NCI-H345 (cell line): ENCODE data around the gene MPV17L2.
"Not testable (repeated sequence)": the region's sequence is repeated elsewhere in the genome, so short reads cannot be mapped to it uniquely, and the experiment has no call there.

Experiments
- DNase-seq: peaks from one replicate; lab custom pipeline; 2025; lab: John Stamatoyannopoulos, UW

The MPV17L2 gene

GRCh38 chr19:18192673-18193387 lies at the start of gene MPV17L2:
TSS of gene MPV17L2 (plus strand) at chr19:18193218. CDS start at chr19:18193282, 64 bp downstream.
- peak; percentile 99 for DNase-seq

DNA sequence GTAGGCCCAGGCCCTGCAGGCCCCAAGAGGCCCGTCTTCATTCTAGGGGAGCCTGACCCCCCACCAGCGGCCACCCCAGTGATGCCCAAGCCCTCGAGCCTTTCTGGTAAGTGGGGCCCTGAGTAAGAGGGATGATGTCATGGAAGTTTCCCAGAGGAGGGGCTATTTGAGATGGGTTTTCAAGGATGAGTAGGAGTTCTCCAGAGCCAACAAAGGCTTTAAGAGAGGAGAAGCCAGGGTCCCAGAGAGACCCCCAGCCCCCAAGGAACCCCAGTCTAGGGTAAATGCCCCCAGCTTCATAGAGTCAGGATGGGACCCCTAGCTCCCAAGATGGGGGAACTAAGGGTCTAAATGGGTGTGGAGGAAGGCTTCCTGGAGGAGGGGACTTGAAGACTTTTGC lies 49.1 kb upstream of the MPV17L2 start:
- no peak for DNase-seq

DNA sequence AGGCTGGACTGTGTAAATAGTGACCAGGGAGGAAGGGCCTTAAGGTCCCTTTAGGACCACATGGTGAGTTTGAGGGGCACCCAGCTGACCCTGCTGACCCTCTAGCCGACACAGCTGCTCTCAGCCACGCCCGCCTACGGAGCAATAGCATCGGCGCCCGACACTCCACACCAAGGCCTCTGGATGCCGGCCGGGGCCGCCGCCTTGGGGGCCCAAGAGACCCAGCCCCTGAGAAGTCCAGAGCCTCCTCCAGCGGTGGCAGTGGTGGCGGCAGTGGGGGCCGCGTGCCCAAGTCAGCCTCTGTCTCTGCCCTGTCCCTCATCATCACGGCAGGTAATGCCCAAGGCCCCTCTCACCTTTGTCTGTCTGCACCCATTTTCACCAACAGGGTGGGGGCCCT lies 48.7 kb upstream of the MPV17L2 start:
- no peak for DNase-seq

DNA sequence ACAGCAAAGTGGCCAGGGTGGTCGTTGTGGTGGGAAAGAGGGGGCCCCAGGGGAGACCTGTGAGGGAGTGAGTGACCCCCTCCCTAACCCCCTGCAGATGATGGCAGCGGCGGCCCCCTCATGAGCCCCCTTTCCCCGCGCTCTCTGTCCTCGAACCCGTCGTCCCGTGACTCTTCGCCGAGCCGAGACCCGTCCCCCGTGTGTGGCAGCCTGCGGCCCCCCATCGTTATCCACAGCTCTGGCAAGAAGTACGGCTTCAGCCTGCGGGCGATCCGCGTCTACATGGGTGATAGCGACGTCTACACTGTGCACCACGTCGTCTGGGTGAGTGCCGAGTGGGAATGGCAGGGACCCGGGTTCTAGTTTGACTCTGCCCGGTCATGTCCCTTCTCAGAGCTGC lies 48.1 kb upstream of the MPV17L2 start:
- no peak for DNase-seq

GRCh38 chr19:18145391-18145999 lies 47.5 kb upstream of the MPV17L2 start:
- no peak for DNase-seq

- no peak for DNase-seq
These were observed 45.6 kb upstream of the MPV17L2 start for GRCh38 chr19:18147396-18147795.

- no peak for DNase-seq
These were observed 43.4 kb upstream of the MPV17L2 start for GRCh38 chr19:18149596-18149975.

- no peak for DNase-seq
These were observed 42.0 kb upstream of the MPV17L2 start for GRCh38 chr19:18150776-18151624.

DNA sequence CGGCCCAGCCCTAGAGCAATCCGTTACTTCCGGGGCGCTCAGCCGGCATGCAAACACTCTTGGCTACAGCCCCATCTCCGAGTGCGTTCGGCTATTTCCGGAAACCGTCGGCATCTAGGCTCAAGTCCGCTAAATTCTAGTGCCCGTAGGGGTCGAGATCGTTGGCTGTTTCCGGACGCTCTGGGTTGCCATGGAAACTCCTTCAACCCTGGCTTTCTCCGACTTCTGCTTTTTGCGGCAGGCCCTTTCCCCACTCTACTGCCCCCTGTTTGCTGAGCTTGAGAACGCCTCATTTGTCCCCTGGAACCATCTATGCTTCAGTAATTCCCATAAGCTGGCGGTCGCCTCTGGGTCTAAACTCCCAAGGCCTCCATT lies 40.6 kb upstream of the MPV17L2 start:
- DNase-seq, result peak; percentile 91

DNA sequence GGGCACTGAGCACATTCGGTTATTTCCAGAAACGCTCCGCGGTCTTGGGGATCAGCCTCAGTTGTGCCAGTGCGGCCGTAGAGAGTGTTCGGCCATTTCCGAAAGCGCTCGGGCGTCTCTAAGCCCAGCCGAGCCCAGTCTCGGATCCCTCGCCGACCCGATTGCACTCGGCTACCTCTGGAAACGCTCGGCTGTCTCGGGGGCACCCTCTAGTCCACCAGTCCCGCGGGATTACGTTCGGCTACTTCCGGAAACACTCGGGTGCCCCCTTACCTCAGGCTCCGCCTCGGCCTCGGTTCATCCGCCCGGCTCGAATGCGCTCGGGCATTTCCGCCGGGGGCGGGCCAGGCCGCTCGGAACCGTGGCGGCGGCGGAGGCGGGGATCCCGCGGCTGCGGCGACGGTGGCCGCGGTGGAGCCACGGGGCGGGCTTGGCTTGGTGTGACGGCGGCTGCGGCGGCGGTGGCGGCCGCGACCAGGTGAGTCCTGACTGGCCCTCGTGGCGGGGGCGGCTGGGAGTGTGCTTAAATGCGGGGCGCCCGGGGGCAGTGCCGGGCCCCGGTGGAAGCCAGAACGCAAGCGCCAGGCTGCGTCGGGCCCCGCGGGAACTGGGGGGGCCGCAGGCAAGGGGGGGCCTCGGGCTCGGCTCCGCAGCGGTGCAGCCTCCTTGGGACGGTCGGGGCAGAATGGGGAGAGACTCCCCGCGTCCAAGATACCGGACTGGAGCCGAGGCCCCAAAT lies 40.0 kb upstream of the MPV17L2 start, which contains the start of gene PIK3R2:
Gene PIK3R2 (plus strand): TSS at position 347 of the 739 bp plus-strand sequence. CDS start 2,717 bp downstream, outside the sequence.
- DNase-seq, result peak; percentile 98

GRCh38 chr19:18153556-18154134 lies 39.4 kb upstream of the MPV17L2 start:
- DNase-seq, result no peak

- no peak for DNase-seq
These were observed 37.6 kb upstream of the MPV17L2 start for GRCh38 chr19:18155095-18156087.

- no peak for DNase-seq
These were observed 36.8 kb upstream of the MPV17L2 start for GRCh38 chr19:18156268-18156667.

DNA sequence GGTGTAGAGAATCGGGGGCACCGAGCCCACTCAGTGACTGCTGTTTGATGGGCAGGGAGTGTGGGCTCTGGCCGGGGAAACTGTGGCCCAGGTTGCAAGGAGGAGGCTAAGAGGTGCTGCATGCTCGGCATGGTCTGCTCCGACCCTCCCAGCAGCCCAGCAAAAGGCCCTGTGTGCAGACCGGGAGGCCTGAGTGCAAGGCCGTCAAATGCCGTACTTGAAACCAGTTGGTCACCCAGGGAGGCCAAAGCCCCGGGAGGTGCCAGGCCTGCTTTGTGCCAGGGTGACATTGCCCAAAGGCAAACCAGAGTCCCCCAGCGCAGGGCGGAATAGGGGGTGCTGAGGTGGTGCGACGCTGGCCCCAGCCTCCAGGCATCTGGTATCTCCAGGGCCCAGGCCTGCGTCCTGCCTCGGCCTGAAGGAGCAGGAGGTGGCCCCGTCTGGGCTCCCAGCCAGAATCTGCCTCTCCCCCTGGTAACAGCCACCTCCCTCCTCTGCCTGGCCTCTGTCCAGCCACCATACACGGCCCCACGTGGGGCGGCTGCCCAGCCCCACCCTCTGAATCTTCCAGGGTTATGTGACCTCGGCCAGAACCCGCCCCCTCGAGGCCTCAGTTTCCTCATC lies 36.1 kb upstream of the MPV17L2 start:
- DNase-seq, result peak; percentile 82

DNA sequence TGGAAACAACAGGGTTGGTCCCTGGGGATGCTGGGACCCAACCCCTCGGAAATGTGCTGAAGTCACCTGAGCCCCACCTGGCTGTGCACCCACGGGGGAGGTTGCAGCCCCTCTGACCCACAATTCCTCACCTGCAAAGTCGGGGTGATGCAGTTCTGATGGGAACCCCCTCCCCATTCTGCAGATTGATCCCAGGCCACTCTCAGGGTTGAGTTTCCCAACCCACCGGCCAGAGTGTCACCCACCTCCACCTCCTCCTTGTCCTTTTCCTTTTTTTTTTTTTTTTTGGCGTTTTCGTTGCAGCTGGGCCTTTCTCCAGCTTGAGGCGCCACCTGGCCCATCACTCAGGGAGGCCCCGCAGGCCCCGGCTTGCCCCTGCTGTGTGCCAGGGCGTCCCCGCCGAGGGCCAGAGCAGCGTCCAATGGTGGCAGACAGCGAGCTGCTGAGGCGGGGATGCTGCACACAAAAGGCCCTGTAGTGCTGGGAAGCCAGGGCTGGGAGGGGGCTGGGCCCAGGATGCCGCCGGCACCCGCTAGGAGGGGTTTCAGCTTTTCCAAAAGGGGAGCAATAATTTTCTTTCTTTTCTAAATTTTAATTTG lies 35.5 kb upstream of the MPV17L2 start:
- DNase-seq, result peak; percentile 87

DNA sequence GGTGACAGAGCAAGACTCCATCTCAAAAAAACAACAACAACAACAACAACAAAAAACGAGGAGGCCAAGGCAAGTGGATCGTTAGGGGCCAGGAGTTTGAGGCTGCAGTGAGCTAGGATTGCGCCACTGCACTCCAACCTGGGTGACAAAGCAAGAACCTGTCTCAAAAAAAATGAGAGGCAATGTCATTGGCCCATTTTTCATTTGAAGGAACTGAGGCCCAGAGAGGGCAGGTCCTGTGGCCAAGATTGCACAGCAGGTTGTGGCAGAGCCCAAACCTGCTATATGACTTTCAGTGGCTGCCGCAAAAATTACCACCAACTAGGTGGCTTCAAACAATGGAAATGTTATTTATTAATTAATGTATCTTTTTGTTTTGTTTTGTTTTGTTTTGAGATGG lies 34.6 kb upstream of the MPV17L2 start:
- DNase-seq, result no peak

DNA sequence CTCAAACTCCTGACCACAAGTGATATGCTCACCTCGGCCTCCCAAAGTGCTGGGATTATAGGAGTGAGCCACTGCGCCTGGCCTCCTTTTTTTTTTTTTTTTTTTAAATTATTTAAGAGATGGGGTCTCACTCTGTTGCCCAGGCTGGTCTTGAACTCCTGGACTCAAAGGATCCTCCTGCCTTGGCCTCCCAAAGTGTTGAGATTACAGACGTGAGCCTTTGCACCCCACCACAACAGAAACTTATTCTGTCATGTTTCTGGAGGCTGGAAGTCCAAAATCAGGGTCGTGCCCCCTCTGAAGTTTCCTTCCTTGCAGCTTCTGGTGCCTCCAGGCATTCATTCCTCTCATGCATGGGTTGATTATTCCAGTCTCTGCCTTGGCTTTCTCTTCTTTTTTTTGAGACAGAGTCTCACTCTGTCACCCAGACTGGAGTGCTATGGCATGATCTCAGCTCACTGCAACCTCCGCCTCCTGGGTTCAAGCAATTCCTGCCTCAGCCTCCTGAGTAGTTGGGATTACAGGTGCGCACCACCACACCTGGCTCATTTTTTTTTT lies 33.9 kb upstream of the MPV17L2 start:
- DNase-seq, result not testable (repeated sequence)

- no peak for DNase-seq
These were observed 33.2 kb upstream of the MPV17L2 start for GRCh38 chr19:18159810-18160209.

GRCh38 chr19:18160493-18160970 lies 32.5 kb upstream of the MPV17L2 start:
- no peak for DNase-seq
